Measurements from ENCODE around the gene NDUFAF7.
"Not testable (repeated sequence)": the region's sequence is repeated elsewhere in the genome, so short reads cannot be mapped to it uniquely, and the experiment has no call there.

The NDUFAF7 gene

GRCh38 chr2:37231241-37232130 lies at the start of gene NDUFAF7, which contains the start of gene CEBPZ:
TSS of gene NDUFAF7 (plus strand) at chr2:37231658. CDS start at chr2:37231706, 48 bp downstream.
TSS of gene CEBPZ (minus strand) at chr2:37231596. CDS start at chr2:37231567, 29 bp downstream.
- peak; percentile 92 to 93 for DNase-seq

DNA sequence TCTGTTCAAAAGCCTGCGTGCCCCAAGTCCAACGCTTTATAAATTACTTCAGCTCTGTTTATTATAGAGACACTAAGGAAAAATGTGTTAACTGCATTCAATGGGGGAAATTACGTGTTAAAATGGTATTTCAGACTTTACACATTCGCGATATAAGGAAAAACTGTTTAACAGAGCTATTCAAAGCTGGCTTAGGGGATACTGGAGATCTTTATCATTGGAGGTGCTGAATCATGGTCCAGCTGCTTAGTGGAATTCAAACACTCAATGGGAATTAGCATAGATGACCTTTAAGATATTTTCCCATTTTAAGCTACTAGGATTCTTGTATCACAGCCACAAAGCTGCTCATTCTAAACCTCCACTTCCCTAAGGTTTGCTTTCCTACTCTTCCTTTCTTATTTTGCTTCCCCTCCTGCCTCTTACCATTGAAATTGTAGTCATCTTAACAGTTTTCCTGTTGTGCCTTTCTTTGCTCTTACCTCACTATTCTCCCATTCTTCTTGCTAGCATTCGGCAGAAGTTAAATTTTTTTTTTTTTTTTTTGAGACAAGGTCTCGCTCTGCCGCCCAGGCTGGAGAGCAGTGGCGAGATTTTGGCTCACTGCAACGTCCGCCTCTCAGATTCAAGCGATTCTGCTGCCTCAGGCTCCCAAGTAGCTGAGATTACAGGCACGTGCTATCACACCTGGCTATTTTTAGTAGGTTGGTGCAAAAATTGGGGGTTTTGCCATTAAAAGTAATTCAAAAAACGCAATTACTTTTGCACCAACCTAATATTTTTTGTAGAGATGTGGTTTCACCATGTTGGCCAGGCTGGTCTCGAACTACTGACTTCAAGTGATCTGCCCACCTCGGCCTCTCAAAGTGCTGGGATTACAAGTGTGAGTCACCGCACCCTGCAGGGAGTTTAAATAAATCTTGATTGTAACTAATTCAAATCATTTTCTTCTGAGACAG lies 49.5 kb upstream of the NDUFAF7 start:
- no peak for DNase-seq

GRCh38 chr2:37188570-37188969 lies 42.9 kb upstream of the NDUFAF7 start, which contains the start of gene SULT6B1:
TSS of gene SULT6B1 (minus strand) at chr2:37188670. CDS start at chr2:37188640, 30 bp downstream.
- DNase-seq, result no peak

GRCh38 chr2:37189452-37190153 lies 41.9 kb upstream of the NDUFAF7 start:
- peak; percentile 72 to 79 for DNase-seq

DNA sequence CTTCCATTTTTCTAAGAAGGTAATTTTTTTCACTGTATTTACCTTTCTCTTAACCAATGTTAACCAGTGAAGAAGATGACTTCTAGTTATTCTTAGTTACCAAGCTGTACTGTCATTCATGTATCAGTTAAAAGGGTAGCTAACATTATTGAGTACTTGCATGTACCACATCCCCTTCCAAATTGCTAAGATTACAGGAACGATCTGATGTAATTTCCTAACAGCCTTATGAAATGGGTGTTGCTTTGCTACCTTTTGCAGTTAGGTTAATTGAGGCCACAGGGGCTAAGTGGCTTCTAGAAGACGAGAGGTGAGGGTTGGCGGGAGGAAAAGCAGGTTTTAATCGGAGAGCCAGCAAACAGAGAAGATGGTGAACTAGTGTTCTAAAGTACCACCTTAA lies 41.2 kb upstream of the NDUFAF7 start:
- DNase-seq, result peak in 1 of 2 donors; percentile 2

- no peak for DNase-seq
Measured at GRCh38 chr2:37191253-37191652, 40.2 kb upstream of the NDUFAF7 start.

- DNase-seq, result no peak
Measured at GRCh38 chr2:37191747-37192146, 39.7 kb upstream of the NDUFAF7 start.

GRCh38 chr2:37192551-37192950 lies 38.9 kb upstream of the NDUFAF7 start:
- no peak for DNase-seq

GRCh38 chr2:37195862-37196319 lies 35.6 kb upstream of the NDUFAF7 start:
- DNase-seq, result not testable (repeated sequence)

GRCh38 chr2:37196320-37197195 lies 34.9 kb upstream of the NDUFAF7 start, which contains the start of gene CEBPZOS:
TSS of gene CEBPZOS (plus strand) at chr2:37196496. CDS start at chr2:37199705, 3,209 bp downstream.
- peak; percentile 71 to 92 for DNase-seq

DNA sequence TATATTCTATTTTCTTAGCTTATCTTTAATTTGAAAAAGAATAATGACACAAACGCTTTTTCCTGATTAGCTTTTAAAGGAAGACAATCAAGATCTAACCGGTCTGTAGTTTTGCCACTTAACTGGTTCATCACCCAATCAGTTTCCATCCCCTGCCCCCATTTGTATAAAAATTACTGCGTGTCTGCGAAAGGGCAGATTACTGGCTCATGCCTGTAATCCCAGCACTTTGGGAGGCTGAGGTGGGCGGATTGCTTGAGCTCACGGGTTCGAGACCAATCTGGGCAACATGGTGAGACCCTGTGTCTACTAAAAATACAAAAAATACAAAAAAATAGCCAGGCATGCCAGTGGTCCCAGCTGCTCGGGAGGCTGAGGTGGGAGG lies 32.8 kb upstream of the NDUFAF7 start:
- DNase-seq, result no peak

GRCh38 chr2:37201208-37201607 lies 30.2 kb upstream of the NDUFAF7 start:
- DNase-seq, result no peak

DNA sequence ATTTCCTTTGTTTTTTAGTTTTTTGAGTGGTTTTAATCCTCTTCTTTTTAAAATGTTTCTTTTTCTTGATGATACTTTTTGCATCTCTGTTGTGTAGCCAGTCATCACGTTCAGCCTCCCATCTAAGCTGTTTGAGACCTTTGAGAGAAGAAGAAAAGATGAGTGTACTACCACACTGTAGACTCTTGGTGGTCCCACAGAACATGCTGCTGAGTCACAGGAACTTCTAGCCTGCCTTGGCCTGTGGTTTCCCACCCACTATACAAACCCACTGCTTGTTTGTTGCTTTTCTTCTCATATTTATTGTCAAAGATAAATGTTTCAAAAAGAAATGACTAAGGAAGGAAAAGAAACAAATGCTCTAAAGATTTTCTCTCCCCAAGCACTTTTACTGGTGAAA lies 29.7 kb upstream of the NDUFAF7 start:
- DNase-seq, result peak in 1 of 2 donors; percentile 2

DNA sequence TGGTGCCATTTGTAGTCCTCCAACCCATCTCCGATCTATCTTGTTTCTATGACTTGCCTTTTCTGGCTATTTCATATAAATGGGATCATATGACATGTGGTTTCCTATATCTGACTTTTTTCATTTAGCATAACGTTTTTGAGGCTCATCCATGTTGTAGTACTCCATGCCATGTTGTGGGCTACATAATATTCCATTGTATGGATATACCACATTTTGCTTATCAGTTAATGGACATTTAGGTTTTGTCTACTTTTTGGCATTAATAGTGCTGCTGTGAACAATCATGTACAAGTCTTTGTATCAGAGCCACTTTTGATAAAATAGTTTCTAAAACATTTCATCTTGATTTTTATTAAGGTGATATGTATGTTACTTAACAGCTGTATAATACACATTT lies 27.8 kb upstream of the NDUFAF7 start:
- no peak for DNase-seq

- DNase-seq, result not testable (repeated sequence)
Measured at GRCh38 chr2:37205071-37205661, 26.3 kb upstream of the NDUFAF7 start.

GRCh38 chr2:37205689-37206341 lies 25.6 kb upstream of the NDUFAF7 start:
- no peak for DNase-seq

DNA sequence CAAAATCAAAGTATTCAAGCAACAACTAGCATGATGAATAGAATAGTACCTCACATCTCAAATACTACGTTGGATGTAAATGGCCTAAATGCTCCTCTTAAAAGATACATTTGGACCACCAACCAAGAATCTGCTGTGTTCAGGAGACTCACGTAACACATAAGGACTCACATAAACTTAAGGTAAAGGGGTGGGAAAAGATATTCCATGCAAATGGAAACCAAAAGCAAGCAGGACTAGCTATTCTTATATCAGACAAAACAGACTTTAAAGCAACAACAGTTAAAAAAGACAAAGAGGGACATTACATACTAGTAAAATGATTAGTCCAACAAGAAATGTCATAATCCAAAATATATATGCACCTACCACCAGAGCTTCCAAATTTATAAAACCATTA lies 24.7 kb upstream of the NDUFAF7 start:
- DNase-seq, result not testable (repeated sequence)

DNA sequence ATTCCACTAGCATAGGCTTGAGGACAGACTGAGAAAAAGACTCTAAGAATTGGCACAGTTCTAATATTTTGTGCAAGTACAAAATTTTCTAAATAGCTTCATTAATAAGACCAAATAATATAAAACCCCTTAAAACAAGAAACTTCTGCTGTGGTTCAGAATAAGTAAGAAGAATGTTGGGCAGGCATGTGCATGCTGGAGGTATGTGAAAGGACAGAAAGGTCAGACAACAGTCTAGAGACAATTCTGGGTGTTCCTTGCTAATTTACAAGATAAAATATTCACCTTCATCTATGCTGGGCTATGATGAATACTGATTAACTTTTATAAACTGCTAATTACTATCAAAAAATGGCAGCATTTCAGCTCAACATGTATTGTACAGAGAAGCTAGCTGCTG lies 20.2 kb upstream of the NDUFAF7 start:
- DNase-seq, result no peak

GRCh38 chr2:37211939-37212338 lies 19.5 kb upstream of the NDUFAF7 start:
- no peak for DNase-seq

- DNase-seq, result peak; percentile 14 to 23
Measured at GRCh38 chr2:37215250-37215649, 16.2 kb upstream of the NDUFAF7 start.
